B cell (primary cell): ENCODE data around the gene LYZL6. TPM values are rescaled to one million over a fixed set of nuclear protein-coding genes. Genes with fewer than 3 reads are reported as not detected.

Source experiments
- ATAC-seq: fragments of 200-7000 bp; cut with Tn5 transposase; one replicate; pipeline ENCODE4 v1.10.0; 2021; ENCODE audit warnings: low read depth, mild to moderate bottlenecking, moderate number of reproducible peaks, moderate library complexity
- CTCF ChIA-PET: fragments of 350-600 bp; sonication (Branson Sonifier 250); formaldehyde crosslinking; loops from one replicate; lab custom pipeline; 2021; ENCODE audit warnings: antibody characterized with exemption, inconsistent platforms; lab: Charles Lee
- POLR2A ChIA-PET: fragments of 350-600 bp; sonication (Branson Sonifier 250); formaldehyde crosslinking; loops from one replicate; lab custom pipeline; 2021; ENCODE audit warnings: antibody characterized with exemption; lab: Charles Lee
- DNase-seq: peaks from one replicate; pipeline ENCODE4 v3.0.0; 2013
- H2AFZ ChIP-seq: 2 replicates; pipeline ENCODE4 v1.6.1; 2012; ENCODE audit warnings: mild to moderate bottlenecking, low read depth, low read length; ENCODE audit not compliant: insufficient read depth, poor library complexity, severe bottlenecking
- H3K27ac ChIP-seq, 2 donors: 1 replicate in 1 of 2; 2 replicates in 1 of 2; pipeline ENCODE4 v1.5.1; 2012 to 2013; ENCODE audit warnings: low read length in 2 of 2, mild to moderate bottlenecking in 2 of 2, moderate library complexity in 1 of 2
- H3K27me3 ChIP-seq, 4 experiments: fragments of 200-600 bp in 1 of 4; sonication (generic) in 1 of 4; replicated peaks in 1 of 4; 1 replicate in 2 of 4; 2 replicates in 2 of 4; pipeline versions ENCODE4 v1.6.1 to v1.7.0; 2013 to 2016; ENCODE audit warnings: low read length in 3 of 4, mild to moderate bottlenecking in 2 of 4, mixed read lengths in 1 of 4, moderate library complexity in 1 of 4; ENCODE audit not compliant: insufficient read depth in 4 of 4, control insufficient read depth in 3 of 4; ENCODE audit errors: control extremely low read depth in 1 of 4
- H3K36me3 ChIP-seq, 2 experiments: replicated peaks in 1 of 2; 1 replicate in 1 of 2; 2 replicates in 1 of 2; pipeline versions ENCODE4 v1.6.1 to v1.7.1; 2013; ENCODE audit warnings: low read length in 1 of 2; ENCODE audit not compliant: insufficient read depth in 2 of 2, control insufficient read depth in 1 of 2; ENCODE audit errors: control extremely low read depth in 1 of 2, extremely low read depth in 1 of 2
- H3K4me1 ChIP-seq, 2 donors: fragments of 200-600 bp in 1 of 2; sonication (generic) in 1 of 2; 1 replicate in 1 of 2; 2 replicates in 1 of 2; pipeline versions ENCODE4 v1.5.1 to v1.6.1; 2013 to 2017; ENCODE audit warnings: low read length in 2 of 2; ENCODE audit not compliant: control insufficient read depth in 2 of 2, insufficient read depth in 2 of 2
- H3K4me2 ChIP-seq: replicated peaks from 2 replicates; pipeline ENCODE3; 2012; ENCODE audit warnings: mild to moderate bottlenecking, low read depth, low read length; ENCODE audit not compliant: poor library complexity, severe bottlenecking
- H3K4me3 ChIP-seq, 5 experiments: fragments of 200-600 bp in 1 of 5; sonication (generic) in 1 of 5; 1 replicate in 3 of 5; 2 replicates in 2 of 5; pipeline versions ENCODE4 v1.5.1 to v1.7.0; 2011 to 2016; ENCODE audit warnings: low read length in 4 of 5, mild to moderate bottlenecking in 4 of 5, low read depth in 2 of 5, control low read depth in 1 of 5, moderate library complexity in 1 of 5; ENCODE audit not compliant: insufficient read depth in 1 of 5; ENCODE audit errors: control extremely low read depth in 1 of 5, extremely low read depth in 1 of 5
- H3K79me2 ChIP-seq: fragments of 200-600 bp; sonication (generic); one replicate; pipeline ENCODE4 v1.6.0; 2016; ENCODE audit warnings: low read length; ENCODE audit not compliant: control insufficient read depth, insufficient read depth
- H3K9ac ChIP-seq: fragments of 200-600 bp; sonication (generic); 2 replicates; pipeline ENCODE4 v1.6.1; 2017; ENCODE audit warnings: mild to moderate bottlenecking, low read length, moderate library complexity
- H3K9me3 ChIP-seq, 3 donors: one replicate each; pipeline versions ENCODE4 v1.6.1 to v1.7.1; 2013; ENCODE audit warnings: low read length in 2 of 3; ENCODE audit not compliant: control insufficient read depth in 2 of 3, insufficient read depth in 1 of 3; ENCODE audit errors: control extremely low read depth in 1 of 3
- H4K20me1 ChIP-seq: 2 replicates; pipeline ENCODE4 v1.6.0; 2012; ENCODE audit warnings: mild to moderate bottlenecking, low read length; ENCODE audit not compliant: insufficient read depth, control insufficient read depth, poor library complexity, severe bottlenecking
- H3K27ac Mint-ChIP-seq: one replicate; pipeline ENCODE4 v1.8.0; 2021; ENCODE audit warnings: mixed read lengths
- H3K27me3 Mint-ChIP-seq: one replicate; pipeline ENCODE4 v1.8.0; 2021; ENCODE audit warnings: mixed read lengths
- H3K4me1 Mint-ChIP-seq: one replicate; pipeline ENCODE4 v1.8.0; 2021; ENCODE audit warnings: mixed read lengths
- H3K4me3 Mint-ChIP-seq: one replicate; pipeline ENCODE4 v1.8.0; 2021; ENCODE audit warnings: mixed read lengths
- H3K9me3 Mint-ChIP-seq: one replicate; pipeline ENCODE4 v1.8.0; 2022; ENCODE audit warnings: mixed read lengths; ENCODE audit not compliant: insufficient read depth
- EZH2 ChIP-seq: IDR thresholded peaks from 2 replicates; pipeline ENCODE4 v1.6.1; 2012; ENCODE audit warnings: borderline replicate concordance, low read depth, mild to moderate bottlenecking, moderate library complexity, low read length; ENCODE audit not compliant: insufficient read depth, poor library complexity, severe bottlenecking
- WGBS: methylation state at CpG from one replicate; pipeline ENCODE4 v1.1.5; 2013; ENCODE audit warnings: missing lambda C conversion rate; ENCODE audit not compliant: insufficient coverage; 5-methylcytosine and 5-hydroxymethylcytosine counted together
- intact Hi-C: fragments of 100-400 bp; cut with micrococcal nuclease; formaldehyde crosslinking; loops from one replicate; pipeline ENCODE4 v1.10.0; 2022
- polyA plus RNA-seq: library from polyadenylated mRNA; depleted of rRNA; stranded (reverse); fragments of >200 nt; gene quantifications from 2 replicates; pipeline ENCODE4 v1.2.3, GENCODE V29; 2012
- total RNA-seq, 2 donors: library from RNA; stranded (reverse); fragments of 120-200 nt in 1 of 2; gene quantifications; 1 replicate in 1 of 2; 2 replicates in 1 of 2; pipeline versions ENCODE4 v1.2.3 to v1.2.4, GENCODE V29; 2013 to 2022
- TF ChIP-seq, protein P1 (sequence below): fragments of 200-600 bp; IDR thresholded peaks from one replicate; pipeline ENCODE4 v1.8.0; 2022; ENCODE audit warnings: antibody characterized with exemption, mild to moderate bottlenecking

Gene LYZL6
- total and polyA plus RNA-seq, 2 donors (not counting 1 experiment from before 2014, with no cell fraction given), result not detected

DNA sequence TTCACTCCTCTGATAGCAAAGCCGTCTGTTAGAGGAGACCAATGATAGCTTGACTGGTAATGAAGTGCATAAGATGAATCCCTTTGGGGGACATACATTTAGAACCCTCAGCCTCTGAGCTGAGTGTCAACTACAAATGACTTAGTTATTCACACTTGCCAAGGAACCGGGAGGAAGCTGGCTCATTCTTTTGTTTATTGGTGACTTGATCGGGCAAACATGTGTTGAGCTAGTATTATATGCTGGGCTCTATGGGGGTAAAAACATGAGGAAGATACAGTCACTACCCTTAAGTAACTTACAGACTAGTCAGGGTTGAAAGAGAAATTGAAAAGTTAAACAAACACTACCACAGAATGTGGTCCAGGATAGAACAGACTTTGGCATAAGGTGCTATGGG is 34.8 kb upstream of the LYZL6 start:
- H3K27me3 Mint-ChIP-seq, result peaks cover 18% of the 10 kb centered on the region
- Histone ChIP-seq H3K4me2 (no peak overlapping the region), H3K27me3 (no peaks in the 10 kb centered on the region), H3K27ac (no peak overlapping the region), H3K4me1 (peaks cover 5 to 8% of the 10 kb centered on the region in 2 donors), H2AFZ (no peak overlapping the region), H3K9me3 (no peaks in the 10 kb centered on the region), H3K79me2 (no peaks in the 10 kb centered on the region), H3K4me3 (no peak overlapping the region), H3K36me3 (no peaks in the 10 kb centered on the region), H4K20me1 (no peaks in the 10 kb centered on the region), H3K9ac (no peak overlapping the region)
- DNase-seq (no peak), ATAC-seq (no peak)
- TF ChIP-seq EZH2, result no peak
- TF ChIP-seq, protein P1, sequence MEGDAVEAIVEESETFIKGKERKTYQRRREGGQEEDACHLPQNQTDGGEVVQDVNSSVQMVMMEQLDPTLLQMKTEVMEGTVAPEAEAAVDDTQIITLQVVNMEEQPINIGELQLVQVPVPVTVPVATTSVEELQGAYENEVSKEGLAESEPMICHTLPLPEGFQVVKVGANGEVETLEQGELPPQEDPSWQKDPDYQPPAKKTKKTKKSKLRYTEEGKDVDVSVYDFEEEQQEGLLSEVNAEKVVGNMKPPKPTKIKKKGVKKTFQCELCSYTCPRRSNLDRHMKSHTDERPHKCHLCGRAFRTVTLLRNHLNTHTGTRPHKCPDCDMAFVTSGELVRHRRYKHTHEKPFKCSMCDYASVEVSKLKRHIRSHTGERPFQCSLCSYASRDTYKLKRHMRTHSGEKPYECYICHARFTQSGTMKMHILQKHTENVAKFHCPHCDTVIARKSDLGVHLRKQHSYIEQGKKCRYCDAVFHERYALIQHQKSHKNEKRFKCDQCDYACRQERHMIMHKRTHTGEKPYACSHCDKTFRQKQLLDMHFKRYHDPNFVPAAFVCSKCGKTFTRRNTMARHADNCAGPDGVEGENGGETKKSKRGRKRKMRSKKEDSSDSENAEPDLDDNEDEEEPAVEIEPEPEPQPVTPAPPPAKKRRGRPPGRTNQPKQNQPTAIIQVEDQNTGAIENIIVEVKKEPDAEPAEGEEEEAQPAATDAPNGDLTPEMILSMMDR, result no peak
- H3K27ac Mint-ChIP-seq, result no peak overlapping the region
- intact Hi-C loops, result loop anchor here (5.0 kb wide), 1 partner anchor 154 kb away; no protein-coding TSS in a partner anchor
- peaks cover 16% of the 10 kb centered on the region for H3K4me1 Mint-ChIP-seq
- H3K9me3 Mint-ChIP-seq, result no peaks in the 10 kb centered on the region
- no peak overlapping the region for H3K4me3 Mint-ChIP-seq
- no CpG with 5 or more reads among the region's 3 CpGs for WGBS
- ChIA-PET CTCF (interaction anchor here (1.0 to 15.7 kb wide), 7 partner anchors 9 to 507 kb away, joined by 3 to 639 read pairs (median 5); partner anchors contain the start of genes CCL15 and CCL23), POLR2A (interaction anchor here (0.7 kb wide), 1 partner anchor 154 kb away, joined by 4 read pairs; no protein-coding TSS in a partner anchor)

DNA sequence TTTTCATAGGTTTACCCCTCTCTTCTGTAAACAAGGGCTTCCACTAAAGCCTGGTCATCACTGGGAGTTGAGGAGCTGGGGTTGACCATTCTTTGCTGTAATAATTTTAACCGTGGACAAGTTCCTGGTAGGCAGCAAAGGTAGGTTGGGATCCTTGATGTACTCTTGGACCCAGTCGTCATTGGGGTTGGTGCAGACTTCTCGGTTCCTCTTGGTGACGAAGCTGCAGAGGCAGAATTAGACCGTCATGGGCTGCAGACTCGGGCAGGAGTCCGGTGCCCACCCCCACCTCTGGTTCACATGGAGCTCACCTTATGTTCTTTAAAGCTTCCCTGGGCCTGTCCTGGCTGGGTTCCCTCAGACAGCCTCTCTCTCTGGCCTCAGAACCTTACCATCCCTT is 34.0 kb upstream of the LYZL6 start:
- H3K27me3 ChIP-seq, result no peaks in the 10 kb centered on the region
- H3K79me2 ChIP-seq, result no peaks in the 10 kb centered on the region
- ATAC-seq (no peak), DNase-seq (peak; percentile 14)
- no peaks in the 10 kb centered on the region for H4K20me1 ChIP-seq
- Mint-ChIP-seq H3K27ac (no peak overlapping the region), H3K4me1 (peaks cover 16% of the 10 kb centered on the region), H3K9me3 (no peaks in the 10 kb centered on the region), H3K4me3 (no peak overlapping the region), H3K27me3 (peaks cover 18% of the 10 kb centered on the region)
- no peak overlapping the region for H3K9ac ChIP-seq
- H3K36me3 ChIP-seq, result no peaks in the 10 kb centered on the region
- CTCF ChIA-PET, result interaction anchor here (0.6 to 15.7 kb wide), 7 partner anchors 8 to 508 kb away, joined by 3 to 639 read pairs (median 6); partner anchors contain the start of gene CCL23
- no peak overlapping the region for H3K27ac ChIP-seq
- peaks cover 5 to 8% of the 10 kb centered on the region in 2 donors for H3K4me1 ChIP-seq
- H2AFZ ChIP-seq, result no peak overlapping the region
- no peaks in the 10 kb centered on the region for H3K9me3 ChIP-seq
- POLR2A ChIA-PET, result interaction anchor here (0.6 kb wide), 1 partner anchor 157 kb away, joined by 3 read pairs; no protein-coding TSS in a partner anchor
- H3K4me3 ChIP-seq, result no peak overlapping the region
- TF ChIP-seq EZH2, result no peak
- TF ChIP-seq, protein P1, result no peak
- WGBS, result 65% methylated on average over 5 of the region's 7 CpGs
- intact Hi-C loops, result loop anchor here (5.0 kb wide), 1 partner anchor 155 kb away; no protein-coding TSS in a partner anchor
- no peak overlapping the region for H3K4me2 ChIP-seq
